ENCODE measurements around the gene TTLL13. TPM values are rescaled to one million over a fixed set of nuclear protein-coding genes. Genes with fewer than 3 reads are reported as not detected.
A peak's percentile ranks its signal among the peaks of the same experiment; 100 is the strongest.

The TTLL13 gene
- total and polyA plus RNA-seq, 9 of the 15 experiments (the other 6 are each of a cell fraction or from before 2014, with no cell fraction given) = 0.05 to 0.24 (median 0.11) TPM; not detected in 1

- TF ChIP-seq, protein P1, sequence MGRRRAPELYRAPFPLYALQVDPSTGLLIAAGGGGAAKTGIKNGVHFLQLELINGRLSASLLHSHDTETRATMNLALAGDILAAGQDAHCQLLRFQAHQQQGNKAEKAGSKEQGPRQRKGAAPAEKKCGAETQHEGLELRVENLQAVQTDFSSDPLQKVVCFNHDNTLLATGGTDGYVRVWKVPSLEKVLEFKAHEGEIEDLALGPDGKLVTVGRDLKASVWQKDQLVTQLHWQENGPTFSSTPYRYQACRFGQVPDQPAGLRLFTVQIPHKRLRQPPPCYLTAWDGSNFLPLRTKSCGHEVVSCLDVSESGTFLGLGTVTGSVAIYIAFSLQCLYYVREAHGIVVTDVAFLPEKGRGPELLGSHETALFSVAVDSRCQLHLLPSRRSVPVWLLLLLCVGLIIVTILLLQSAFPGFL (CRISPR knock-in tag; IDR thresholded peaks at IDR 0.05) = no peak
- no peak for TF ChIP-seq JUN (IDR thresholded peaks at IDR 0.05; ENCODE audit: borderline replicate concordance, low read depth, low read length)
- peak; percentile 66; the same call in 1 of the 2 replicates for TF ChIP-seq JUN (CRISPR knock-in tag; IDR thresholded peaks at IDR 0.05; ENCODE audit: borderline replicate concordance)
- TF ChIP-seq ARID1B (IDR thresholded peaks at IDR 0.05) = no peak
- TF ChIP-seq, protein P2, sequence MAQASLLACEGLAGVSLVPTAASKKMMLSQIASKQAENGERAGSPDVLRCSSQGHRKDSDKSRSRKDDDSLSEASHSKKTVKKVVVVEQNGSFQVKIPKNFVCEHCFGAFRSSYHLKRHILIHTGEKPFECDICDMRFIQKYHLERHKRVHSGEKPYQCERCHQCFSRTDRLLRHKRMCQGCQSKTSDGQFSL (CRISPR knock-in tag; IDR thresholded peaks at IDR 0.05) = peak; percentile 63
- TF ChIP-seq, protein P2 (tag; IDR thresholded peaks at IDR 0.05) = peak in 1 of 2 experiments; percentile 44; a peak in 1 of 4 replicates
- no peak for TF ChIP-seq NONO (IDR thresholded peaks at IDR 0.05; ENCODE audit: low read depth in 2 of 2, low read length in 1 of 2)
- TF ChIP-seq AFF1 (IDR thresholded peaks at IDR 0.05; ENCODE audit: low read depth in 1 of 2, partially characterized antibody in 2 of 2) = no peak
- TF ChIP-seq RUNX1 (IDR thresholded peaks at IDR 0.05; ENCODE audit: low read depth) = no peak
- TF ChIP-seq ZNF232 (CRISPR knock-in tag; IDR thresholded peaks at IDR 0.05) = no peak
- TF ChIP-seq HSF4 (CRISPR knock-in tag; IDR thresholded peaks at IDR 0.05; ENCODE audit: borderline replicate concordance) = no peak
- TF ChIP-seq ZNF507 (tag; conservative IDR thresholded peaks at IDR 0.05) = no peak
- TF ChIP-seq RB1 (IDR thresholded peaks at IDR 0.05; ENCODE audit: low read depth) = peak; percentile 54; the same call in 1 of the 2 replicates
- TF ChIP-seq ZHX1 (conservative IDR thresholded peaks at IDR 0.05; ENCODE audit: low read length) = no peak
- TF ChIP-seq PPARD (CRISPR knock-in tag; IDR thresholded peaks at IDR 0.05) = no peak
- no peak for TF ChIP-seq BMI1 (IDR thresholded peaks at IDR 0.05; ENCODE audit: low read length)
Measured at GRCh38 chr15:90300988-90301706, 51.8 kb downstream of the TTLL13 start (continued).

All from K562 (cell line).